ENCODE measurements around the gene B3GNT8.
"Not testable (repeated sequence)": the region's sequence is repeated elsewhere in the genome, so short reads cannot be mapped to it uniquely, and the experiment has no call there.

The B3GNT8 gene

GRCh38 chr19:41426952-41427646 is at the start of gene B3GNT8:
Gene B3GNT8, minus strand, starts transcription at chr19:41427374. Its CDS starts 596 bp downstream, at chr19:41426778.
- DNase-seq, result peak; percentile 8

- DNase-seq, result no peak
These were observed 49.4 kb upstream of the B3GNT8 start for GRCh38 chr19:41476583-41476982.

- DNase-seq, result not testable (repeated sequence)
These were observed 36.4 kb upstream of the B3GNT8 start for GRCh38 chr19:41463257-41464256.

- no peak for DNase-seq
These were observed 35.3 kb upstream of the B3GNT8 start for GRCh38 chr19:41462497-41462896.

GRCh38 chr19:41457241-41457640 is 30.1 kb upstream of the B3GNT8 start:
- no peak for DNase-seq

GRCh38 chr19:41456342-41456918 is 29.3 kb upstream of the B3GNT8 start:
- DNase-seq, result no peak

- DNase-seq, result no peak
These were observed 28.8 kb upstream of the B3GNT8 start for GRCh38 chr19:41455936-41456335.

- DNase-seq, result no peak
These were observed 25.6 kb upstream of the B3GNT8 start for GRCh38 chr19:41452584-41453275.

- no peak for DNase-seq
These were observed 22.6 kb upstream of the B3GNT8 start for GRCh38 chr19:41449865-41450178.

- DNase-seq, result peak; percentile 63
These were observed 22.1 kb upstream of the B3GNT8 start for GRCh38 chr19:41449079-41449864.

GRCh38 chr19:41447732-41448332 is 20.7 kb upstream of the B3GNT8 start:
- DNase-seq, result no peak

GRCh38 chr19:41445575-41445974 is 18.4 kb upstream of the B3GNT8 start:
- DNase-seq, result no peak

GRCh38 chr19:41443813-41444455 is 16.8 kb upstream of the B3GNT8 start:
- DNase-seq, result no peak

GRCh38 chr19:41442473-41443355 is 15.5 kb upstream of the B3GNT8 start, which contains the start of gene ERICH4:
Gene ERICH4, plus strand, starts transcription at chr19:41443156. Its CDS starts 14 bp downstream, at chr19:41443170.
- no peak for DNase-seq

GRCh38 chr19:41441321-41441945 is 14.3 kb upstream of the B3GNT8 start:
- DNase-seq, result no peak

GRCh38 chr19:41439441-41440222 is 12.5 kb upstream of the B3GNT8 start, which contains the start of gene DMAC2:
Gene DMAC2, minus strand, starts transcription at chr19:41439912. Its CDS starts 13 bp downstream, at chr19:41439899.
- peak; percentile 93 for DNase-seq

- no peak for DNase-seq
These were observed 10.9 kb upstream of the B3GNT8 start for GRCh38 chr19:41437944-41438574.

- no peak for DNase-seq
These were observed 9.4 kb upstream of the B3GNT8 start for GRCh38 chr19:41436674-41436951.
